ENCODE data around the gene FOXI1.

- no peak for TF ChIP-seq POLR2AphosphoS5 (IDR thresholded peaks at IDR 0.05; ENCODE audit: low read depth, low read length)
- no peak for TF ChIP-seq TAF1 (IDR thresholded peaks at IDR 0.05; ENCODE audit: borderline replicate concordance, insufficient read depth, low read length)
- TF ChIP-seq SIN3A (IDR thresholded peaks at IDR 0.05; ENCODE audit: borderline replicate concordance, insufficient read depth, low read length) = no peak
- no peak for TF ChIP-seq REST (IDR thresholded peaks at IDR 0.05; ENCODE audit: insufficient read depth in 1 of 2, low read depth in 2 of 2, low read length in 2 of 2)
- no peak for TF ChIP-seq FOXP2 (optimal IDR thresholded peaks at IDR 0.05; ENCODE audit: borderline replicate concordance, extremely low read depth, extremely low read length, insufficient read depth)
These were observed 29.5 kb upstream of the FOXI1 start for GRCh38 chr5:170076211-170076610.
